Activated naive CD8-positive, alpha-beta T cell (primary cell): ENCODE results near the gene RARRES1.
"Not testable (repeated sequence)": the region's sequence is repeated elsewhere in the genome, so short reads cannot be mapped to it uniquely, and the experiment has no call there.

Experiments used
- H3K27ac Mint-ChIP-seq: one replicate; pipeline ENCODE4 v1.8.0; 2021; ENCODE audit warnings: mixed read lengths
- H3K27me3 Mint-ChIP-seq: one replicate; pipeline ENCODE4 v1.8.0; 2021; ENCODE audit warnings: mixed read lengths
- H3K36me3 Mint-ChIP-seq: one replicate; pipeline ENCODE4 v1.8.0; 2021; ENCODE audit warnings: mixed read lengths
- H3K4me1 Mint-ChIP-seq: one replicate; pipeline ENCODE4 v1.8.0; 2021; ENCODE audit warnings: low read depth, mixed read lengths
- H3K4me3 Mint-ChIP-seq: one replicate; pipeline ENCODE4 v1.8.0; 2021; ENCODE audit warnings: mild to moderate bottlenecking, mixed read lengths
- H3K9me3 Mint-ChIP-seq: one replicate; pipeline ENCODE4 v1.8.0; 2021; ENCODE audit warnings: low read depth, mixed read lengths

RARRES1 gene

GRCh38 chr3:158701420-158702065 lies 30.7 kb downstream of the RARRES1 start:
- Mint-ChIP-seq H3K4me1 (peaks cover 9% of the 10 kb centered on the region), H3K27ac (no peak overlapping the region), H3K4me3 (no peak overlapping the region), H3K36me3 (peaks cover 14% of the 10 kb centered on the region), H3K27me3 (no peaks in the 10 kb centered on the region), H3K9me3 (no peaks in the 10 kb centered on the region)

GRCh38 chr3:158700559-158700958 lies 31.7 kb downstream of the RARRES1 start:
- H3K27ac Mint-ChIP-seq, result no peak overlapping the region
- H3K9me3 Mint-ChIP-seq, result no peaks in the 10 kb centered on the region
- H3K4me3 Mint-ChIP-seq, result no peak overlapping the region
- peaks cover 9% of the 10 kb centered on the region for H3K4me1 Mint-ChIP-seq
- no peaks in the 10 kb centered on the region for H3K27me3 Mint-ChIP-seq
- H3K36me3 Mint-ChIP-seq, result peaks cover 9% of the 10 kb centered on the region

GRCh38 chr3:158696618-158697017 lies 35.6 kb downstream of the RARRES1 start:
- H3K27ac Mint-ChIP-seq, result no peak overlapping the region
- no peak overlapping the region for H3K4me3 Mint-ChIP-seq
- no peaks in the 10 kb centered on the region for H3K27me3 Mint-ChIP-seq
- no peaks in the 10 kb centered on the region for H3K9me3 Mint-ChIP-seq
- peaks cover 18% of the 10 kb centered on the region for H3K36me3 Mint-ChIP-seq
- peaks cover 2% of the 10 kb centered on the region for H3K4me1 Mint-ChIP-seq

- H3K9me3 Mint-ChIP-seq, result not testable (repeated sequence)
These were observed 38.3 kb downstream of the RARRES1 start for GRCh38 chr3:158693866-158694456.

DNA sequence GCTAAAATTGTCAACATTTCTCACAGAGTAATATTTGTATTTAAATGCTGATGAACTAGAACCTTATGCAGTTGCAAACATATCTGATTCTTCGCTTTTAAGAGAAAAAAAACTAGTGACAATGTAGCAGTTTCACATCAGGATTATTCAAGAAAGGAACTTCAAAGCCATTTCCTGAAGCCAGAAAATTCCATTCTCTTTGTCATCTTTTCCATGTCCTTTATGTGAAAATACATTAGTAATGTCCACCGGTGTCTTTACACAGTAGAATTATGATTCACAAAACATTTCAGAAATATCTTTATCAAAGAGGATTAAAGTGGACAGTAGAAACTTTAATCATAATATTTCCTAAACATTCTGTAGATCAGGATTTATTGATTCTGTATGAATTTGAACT lies 47.1 kb downstream of the RARRES1 start:
- Mint-ChIP-seq H3K27ac (no peak overlapping the region), H3K36me3 (peaks cover 12% of the 10 kb centered on the region), H3K4me3 (no peak overlapping the region), H3K9me3 (no peaks in the 10 kb centered on the region), H3K27me3 (no peaks in the 10 kb centered on the region), H3K4me1 (no peaks in the 10 kb centered on the region)

More at GRCh38 chr3:158693866-158694456, 38.3 kb downstream of the RARRES1 start:
- H3K36me3 Mint-ChIP-seq, result peaks cover 24% of the 10 kb centered on the region
- not testable (repeated sequence) for H3K4me3 Mint-ChIP-seq, H3K27me3 Mint-ChIP-seq, H3K4me1 Mint-ChIP-seq, H3K27ac Mint-ChIP-seq

DNA sequence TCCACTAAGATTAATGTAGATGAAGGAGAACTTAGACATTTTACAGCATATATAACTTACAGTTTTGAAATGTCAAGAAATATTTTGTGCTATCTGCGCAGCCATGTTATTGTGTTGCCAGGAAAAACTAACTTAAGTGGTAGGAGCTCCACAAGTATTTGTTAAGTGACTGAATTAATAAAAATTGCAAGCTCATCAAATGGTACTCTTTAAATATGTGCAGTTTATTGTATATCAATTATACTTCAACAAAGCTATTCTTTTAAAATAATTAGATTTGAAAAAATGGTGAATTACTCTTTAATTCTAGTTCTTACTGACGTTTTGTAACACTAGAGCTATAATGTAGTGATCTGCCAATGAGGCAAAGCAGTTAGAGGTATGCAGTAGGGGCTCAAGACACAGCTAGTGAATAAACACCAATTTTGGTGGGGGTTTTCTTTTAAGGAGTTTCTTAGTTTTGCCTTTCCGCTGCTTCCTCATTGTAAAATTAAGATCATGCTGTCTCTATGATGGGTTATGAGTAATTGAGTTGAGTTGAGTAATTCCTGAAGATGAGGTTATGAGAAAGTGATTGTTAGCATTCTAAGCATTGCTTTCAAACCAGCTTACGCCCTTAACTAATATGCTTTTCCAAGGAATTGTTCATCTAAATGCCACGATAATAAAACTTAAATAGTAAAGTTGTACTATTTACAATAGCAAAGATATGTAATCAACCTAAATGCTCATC lies 48.9 kb downstream of the RARRES1 start:
- H3K4me3 Mint-ChIP-seq, result no peak overlapping the region
- H3K27me3 Mint-ChIP-seq, result no peaks in the 10 kb centered on the region
- no peaks in the 10 kb centered on the region for H3K4me1 Mint-ChIP-seq
- peaks cover 8% of the 10 kb centered on the region for H3K36me3 Mint-ChIP-seq
- H3K9me3 Mint-ChIP-seq, result no peaks in the 10 kb centered on the region
- H3K27ac Mint-ChIP-seq, result no peak overlapping the region

DNA sequence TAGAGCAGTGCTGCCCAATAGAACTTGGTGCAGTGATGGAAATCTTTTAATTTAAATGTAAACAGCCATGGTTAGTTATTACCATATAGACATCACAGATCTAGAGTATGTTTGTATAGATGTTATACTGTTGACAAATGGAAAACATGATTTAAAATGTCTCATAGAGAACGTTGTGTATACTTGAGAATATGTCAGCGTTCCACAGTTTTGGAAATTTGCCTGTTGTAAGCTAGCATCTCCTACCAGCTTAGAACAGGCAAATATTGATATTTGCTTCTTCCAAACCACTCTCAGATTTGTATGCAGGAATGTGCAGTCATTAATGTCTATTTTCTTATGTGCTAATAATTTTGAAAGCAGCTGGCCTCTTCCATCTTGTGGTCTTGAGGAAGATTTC lies 51.4 kb downstream of the RARRES1 start:
- H3K4me3 Mint-ChIP-seq, result no peak overlapping the region

DNA sequence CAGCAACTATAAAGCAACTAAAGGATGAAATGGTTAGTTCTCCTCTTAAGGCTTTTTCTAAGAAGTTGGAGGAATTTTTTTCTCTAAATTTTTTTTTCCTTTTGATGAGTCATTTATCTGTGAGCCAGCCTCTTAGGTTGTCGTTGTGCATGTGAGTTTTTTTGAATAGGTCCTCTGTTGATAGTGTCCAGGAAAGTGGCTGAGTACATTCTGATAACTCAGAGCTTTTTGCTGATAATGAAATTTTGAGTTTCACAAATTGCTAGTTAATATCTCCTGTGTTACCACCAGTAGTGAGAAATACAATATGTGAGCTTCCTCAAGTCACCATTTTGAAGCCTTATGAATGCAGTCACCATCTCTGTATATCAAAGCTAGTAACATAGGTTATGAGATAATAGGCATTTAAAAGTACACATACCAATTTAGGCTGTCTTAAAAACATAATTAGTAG lies 52.7 kb downstream of the RARRES1 start:
- Mint-ChIP-seq H3K27me3 (no peaks in the 10 kb centered on the region), H3K4me3 (no peak overlapping the region), H3K36me3 (peaks cover 5% of the 10 kb centered on the region), H3K4me1 (no peaks in the 10 kb centered on the region), H3K9me3 (no peaks in the 10 kb centered on the region), H3K27ac (no peak overlapping the region)

More for the DNA sequence above, 51.4 kb downstream of the RARRES1 start:
- Mint-ChIP-seq H3K27me3 (no peaks in the 10 kb centered on the region), H3K9me3 (no peaks in the 10 kb centered on the region), H3K4me1 (no peaks in the 10 kb centered on the region), H3K36me3 (peaks cover 9% of the 10 kb centered on the region), H3K27ac (no peak overlapping the region)

DNA sequence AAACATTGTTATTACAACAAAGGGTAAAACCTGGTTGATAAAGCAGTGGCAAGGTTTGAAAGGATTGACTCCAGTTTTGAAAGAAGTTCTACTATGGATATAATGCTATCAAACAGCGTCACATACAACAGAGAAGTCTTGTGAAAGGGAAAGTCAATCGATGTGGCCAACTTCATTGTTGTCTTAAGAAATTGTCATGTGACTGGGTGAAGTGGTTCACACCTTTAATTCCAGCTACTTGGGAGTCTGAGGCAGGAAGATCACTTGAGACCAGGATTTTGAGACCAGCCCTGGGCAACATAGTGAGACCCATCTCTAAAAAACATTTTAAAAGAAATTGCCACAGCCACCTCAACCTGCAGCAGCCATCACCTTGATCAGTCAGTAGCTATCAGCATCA lies 53.6 kb downstream of the RARRES1 start:
- Mint-ChIP-seq H3K4me1 (no peaks in the 10 kb centered on the region), H3K36me3 (peaks cover 3% of the 10 kb centered on the region), H3K27me3 (no peaks in the 10 kb centered on the region), H3K4me3 (no peak overlapping the region), H3K27ac (no peak overlapping the region), H3K9me3 (no peaks in the 10 kb centered on the region)

DNA sequence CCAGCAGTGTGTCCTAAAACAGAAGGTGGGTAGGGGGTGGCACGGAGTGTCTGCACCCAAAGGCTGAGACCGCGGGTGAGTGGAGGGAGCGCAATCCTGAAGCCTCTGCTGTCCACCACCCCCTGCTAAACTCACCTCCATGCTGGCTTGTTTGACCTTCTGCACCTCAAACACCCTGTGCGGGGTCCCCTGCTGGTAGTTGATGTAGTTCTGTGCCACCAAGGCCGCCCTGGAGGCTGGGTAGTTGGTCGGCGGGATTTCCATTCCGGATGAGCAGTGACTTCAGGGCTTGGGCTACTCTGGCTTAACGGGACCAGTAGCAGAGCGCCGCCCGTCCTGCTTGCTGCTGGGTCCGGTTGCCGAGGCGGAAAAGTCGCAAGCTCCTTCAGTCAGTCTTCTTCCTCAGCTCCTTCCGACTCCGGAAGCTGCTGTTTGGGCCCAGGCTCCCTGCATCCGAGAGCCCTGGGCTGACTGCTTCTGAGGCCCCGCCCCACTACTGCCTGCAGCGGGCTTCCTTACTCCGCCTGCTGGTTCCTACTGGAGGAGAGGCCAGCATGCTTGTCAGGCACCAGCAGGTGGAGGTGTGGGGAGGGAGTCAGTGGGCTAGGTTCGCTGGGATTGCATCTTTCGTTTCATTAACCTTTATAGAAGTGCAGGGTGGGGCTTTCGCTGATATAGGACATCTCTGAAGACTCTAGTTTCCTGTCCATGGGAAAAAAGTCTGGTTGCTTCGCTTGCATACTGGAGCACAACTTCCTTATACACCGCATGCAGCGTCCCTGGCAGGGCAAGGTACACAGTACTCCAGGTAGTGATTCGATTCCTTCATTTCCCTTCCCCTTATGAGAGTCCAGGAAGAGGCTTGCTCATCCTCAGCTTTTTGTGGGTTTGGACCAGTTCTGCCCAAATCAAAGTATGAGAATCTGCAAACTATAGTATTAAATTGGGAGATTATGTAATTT lies 59.8 kb downstream of the RARRES1 start, which contains the start of gene LXN:
Gene LXN (minus strand): TSS at position 434 of the 962 bp plus-strand sequence. CDS start 170 bp downstream, at position 264.
- Mint-ChIP-seq H3K4me3 (peak within 1 kb of the TSS; percentile 82), H3K9me3 (no peaks in the 10 kb centered on the region), H3K36me3 (peaks cover 6% of the 10 kb centered on the region), H3K4me1 (peaks cover 26% of the 10 kb centered on the region), H3K27ac (peak within 1 kb of the TSS; percentile 75), H3K27me3 (no peaks in the 10 kb centered on the region)

DNA sequence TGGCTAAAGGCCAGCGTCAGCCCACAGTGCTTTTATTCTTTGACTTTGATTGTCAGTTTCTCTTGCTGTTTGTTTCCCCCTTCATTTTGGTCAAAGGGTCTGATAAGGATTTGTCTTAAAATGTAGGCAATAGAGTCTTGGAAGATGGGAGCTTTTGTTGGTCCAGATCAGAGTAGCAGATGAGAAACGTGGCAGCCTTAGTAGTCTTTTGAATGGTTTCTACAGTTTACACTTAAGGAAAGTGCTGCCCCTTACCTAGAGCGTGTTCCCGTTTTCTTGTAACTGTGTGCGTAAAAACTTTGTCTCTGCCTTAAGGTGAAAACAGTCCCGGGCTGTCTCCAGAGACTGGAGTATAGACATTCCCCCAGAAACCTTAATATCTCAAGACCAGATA lies 60.4 kb downstream of the RARRES1 start:
- Mint-ChIP-seq H3K4me1 (peaks cover 26% of the 10 kb centered on the region), H3K4me3 (peak overlapping the region; percentile 82), H3K36me3 (peaks cover 3% of the 10 kb centered on the region), H3K27ac (peak overlapping the region; percentile 54), H3K9me3 (no peaks in the 10 kb centered on the region), H3K27me3 (no peaks in the 10 kb centered on the region)

DNA sequence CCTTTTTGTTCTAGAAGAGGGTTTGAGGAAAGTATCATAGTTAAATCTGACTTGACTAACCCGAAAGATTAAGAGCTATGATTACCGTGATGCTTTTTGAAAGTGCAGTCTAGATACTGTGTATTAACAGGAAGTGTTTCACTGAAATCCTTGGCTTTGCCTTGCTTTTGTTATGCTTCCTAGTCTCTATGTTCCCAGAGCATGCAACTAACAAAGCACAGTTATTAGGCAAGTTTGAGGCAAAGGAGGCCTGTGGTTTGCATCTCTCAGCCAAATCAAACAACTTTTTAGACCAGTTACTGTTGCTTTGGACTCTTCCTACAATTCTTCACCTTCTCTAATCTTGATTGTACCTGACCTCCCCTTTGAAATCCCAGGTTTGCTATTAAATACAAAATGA lies 63.8 kb downstream of the RARRES1 start:
- Mint-ChIP-seq H3K4me3 (no peak overlapping the region), H3K4me1 (peaks cover 26% of the 10 kb centered on the region), H3K27me3 (no peaks in the 10 kb centered on the region), H3K27ac (no peak overlapping the region), H3K36me3 (peaks cover 3% of the 10 kb centered on the region), H3K9me3 (no peaks in the 10 kb centered on the region)

- peaks cover 10% of the 10 kb centered on the region for H3K4me1 Mint-ChIP-seq
- H3K27ac Mint-ChIP-seq, result no peak overlapping the region
These were observed 65.8 kb downstream of the RARRES1 start for GRCh38 chr3:158666416-158666815.

DNA sequence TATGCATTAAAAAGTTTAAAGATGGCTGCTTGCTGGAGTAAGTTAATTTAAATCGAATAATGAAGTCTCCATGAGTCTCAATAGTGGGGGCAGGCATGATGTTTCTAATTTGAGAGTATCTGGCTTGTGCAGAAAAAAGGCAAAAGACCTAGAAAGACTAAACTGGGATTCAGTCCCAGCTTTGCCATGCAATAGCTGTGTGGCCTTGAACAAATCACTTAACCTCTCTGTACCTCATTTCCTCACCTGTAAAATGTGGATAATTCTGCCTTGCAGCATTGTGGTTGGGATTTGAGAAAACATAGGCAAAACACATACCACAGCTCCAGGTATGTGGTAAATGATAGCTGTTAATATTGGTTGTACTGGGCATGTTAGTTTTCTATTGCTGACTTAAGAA lies 68.4 kb downstream of the RARRES1 start:
- no peaks in the 10 kb centered on the region for H3K9me3 Mint-ChIP-seq
- no peak overlapping the region for H3K27ac Mint-ChIP-seq
- peaks cover 2% of the 10 kb centered on the region for H3K36me3 Mint-ChIP-seq
- peaks cover 5% of the 10 kb centered on the region for H3K4me1 Mint-ChIP-seq
- H3K4me3 Mint-ChIP-seq, result no peak overlapping the region
- no peaks in the 10 kb centered on the region for H3K27me3 Mint-ChIP-seq

More at GRCh38 chr3:158666416-158666815, 65.8 kb downstream of the RARRES1 start:
- Mint-ChIP-seq H3K9me3 (no peaks in the 10 kb centered on the region), H3K27me3 (no peaks in the 10 kb centered on the region), H3K4me3 (no peak overlapping the region), H3K36me3 (no peaks in the 10 kb centered on the region)
